ENCODE measurements around the gene DIP2B. TPM values are rescaled to one million over a fixed set of nuclear protein-coding genes. Genes with fewer than 3 reads are reported as not detected.

DIP2B gene
- total RNA-seq, result 10 to 100 TPM; 28.3 to 39.8 (median 34.7) TPM
- long read RNA-seq, donor 1, partial matches to known transcripts, result 4 of 8 reads
- long read RNA-seq, donor 1, other reads (novel, unspliced or antisense), result 4 of 8 reads
- long read RNA-seq, donor 2, partial matches to known transcripts, result 6 of 9 reads
- long read RNA-seq, donor 2, other reads (novel, unspliced or antisense), result 3 of 9 reads

- DNase-seq, result peak; percentile 97
- intact Hi-C loops (cut with DNase I, micrococcal nuclease), result loop anchor here (5.0 kb wide), 2 partner anchors 132 to 137 kb away; no protein-coding TSS in a partner anchor
- H3K4me3 ChIP-seq, result peak within 1 kb of the TSS; percentile 90
- TF ChIP-seq CTCF (IDR thresholded peaks at IDR 0.05), result peak; percentile 88
- peak; percentile 95 for ATAC-seq
- H3K36me3 ChIP-seq (ENCODE audit: low read depth), result no peaks in the 10 kb centered on the region
- peaks cover 34% of the 10 kb centered on the region for H3K4me1 ChIP-seq (ENCODE audit: low read depth)
- no peaks in the 10 kb centered on the region for H3K9me3 ChIP-seq
Measured at GRCh38 chr12:50504798-50505674, at the start of gene DIP2B. Gene DIP2B (plus strand): TSS chr12:50504985. CDS start chr12:50505141, 156 bp downstream.

GRCh38 chr12:50458606-50459005, 46.2 kb upstream of the DIP2B start:
- Histone ChIP-seq H3K4me1 (ENCODE audit: low read depth) (no peaks in the 10 kb centered on the region), H3K36me3 (ENCODE audit: low read depth) (no peaks in the 10 kb centered on the region), H3K4me3 (no peak overlapping the region), H3K9me3 (no peaks in the 10 kb centered on the region)
- ATAC-seq, result no peak
- intact Hi-C loops (cut with DNase I, micrococcal nuclease), result no loop called here
- TF ChIP-seq CTCF (IDR thresholded peaks at IDR 0.05), result no peak
- DNase-seq, result no peak

- Histone ChIP-seq H3K4me3 (no peak overlapping the region), H3K36me3 (ENCODE audit: low read depth) (peaks cover 3% of the 10 kb centered on the region), H3K9me3 (no peaks in the 10 kb centered on the region), H3K4me1 (ENCODE audit: low read depth) (no peaks in the 10 kb centered on the region)
- intact Hi-C loops (cut with DNase I, micrococcal nuclease), result no loop called here
- no peak for TF ChIP-seq CTCF (IDR thresholded peaks at IDR 0.05)
- ATAC-seq, result no peak
- DNase-seq, result no peak
Measured at GRCh38 chr12:50467439-50467838, 37.3 kb upstream of the DIP2B start.

GRCh38 chr12:50477241-50477832, 27.4 kb upstream of the DIP2B start:
- H3K36me3 ChIP-seq (ENCODE audit: low read depth), result peaks cover 4% of the 10 kb centered on the region

GRCh38 chr12:50482571-50482970, 22.2 kb upstream of the DIP2B start:
- no peak for TF ChIP-seq CTCF (IDR thresholded peaks at IDR 0.05)
- no peak for DNase-seq
- H3K4me3 ChIP-seq, result no peak overlapping the region
- ATAC-seq, result no peak
- no peaks in the 10 kb centered on the region for H3K9me3 ChIP-seq
- intact Hi-C loops (cut with DNase I, micrococcal nuclease), result no loop called here
- H3K4me1 ChIP-seq (ENCODE audit: low read depth), result no peaks in the 10 kb centered on the region
- no peaks in the 10 kb centered on the region for H3K36me3 ChIP-seq (ENCODE audit: low read depth)

More at GRCh38 chr12:50477241-50477832, 27.4 kb upstream of the DIP2B start:
- intact Hi-C loops (cut with DNase I, micrococcal nuclease), result no loop called here
- TF ChIP-seq CTCF (IDR thresholded peaks at IDR 0.05), result no peak
- no peak for ATAC-seq
- Histone ChIP-seq H3K4me3 (no peak overlapping the region), H3K9me3 (no peaks in the 10 kb centered on the region), H3K4me1 (ENCODE audit: low read depth) (no peaks in the 10 kb centered on the region)
- no peak for DNase-seq
